Neural cell (in vitro differentiated cells): Measurements from ENCODE around the gene OR5K3. TPM values are rescaled to one million over a fixed set of nuclear protein-coding genes. Genes with fewer than 3 reads are reported as not detected.

ENCODE experiments used
- H2AFZ ChIP-seq: fragments of 200-600, 300-800 bp; sonication (generic), shearing (Covaris generic); 2 replicates; pipeline ENCODE4 v1.6.0; 2014; ENCODE audit warnings: low read depth, mild to moderate bottlenecking, antibody characterized with exemption, low read length, moderate library complexity
- H3F3A ChIP-seq: fragments of 200-600 bp; shearing (Covaris generic); 2 replicates; pipeline ENCODE4 v1.6.1; 2016; ENCODE audit warnings: mild to moderate bottlenecking, moderate library complexity, mixed read lengths, antibody characterized with exemption, low read length; ENCODE audit not compliant: insufficient read depth, poor library complexity, severe bottlenecking
- H3K27ac ChIP-seq: fragments of 200-600, 300-800 bp; sonication (generic), shearing (Covaris generic); 2 replicates; pipeline ENCODE4 v1.5.1; 2014; ENCODE audit warnings: mild to moderate bottlenecking, low read length, moderate library complexity
- H3K27me3 ChIP-seq: fragments of 300-800, 200-600 bp; sonication (generic), shearing (Covaris generic); 2 replicates; pipeline ENCODE4 v1.6.0; 2014; ENCODE audit warnings: mild to moderate bottlenecking, low read depth, low read length, moderate library complexity; ENCODE audit not compliant: insufficient read depth
- H3K36me3 ChIP-seq: fragments of 300-800, 200-600 bp; sonication (generic), shearing (Covaris generic); 2 replicates; pipeline ENCODE4 v1.5.1; 2014; ENCODE audit warnings: mild to moderate bottlenecking, antibody characterized with exemption, low read length, moderate library complexity; ENCODE audit not compliant: insufficient read depth
- H3K4me2 ChIP-seq: fragments of 300-800, 200-600 bp; sonication (generic), shearing (Covaris generic); 2 replicates; pipeline ENCODE4 v1.6.0; 2014; ENCODE audit warnings: mild to moderate bottlenecking, low read length
- H3K4me3 ChIP-seq: fragments of 300-800, 200-600 bp; sonication (generic), shearing (Covaris generic); 2 replicates; pipeline ENCODE4 v1.5.1; 2014; ENCODE audit warnings: mild to moderate bottlenecking, low read length, moderate library complexity
- H3K79me2 ChIP-seq: fragments of 200-600 bp; shearing (Covaris generic); replicated peaks from 2 replicates; pipeline ENCODE4 v1.6.0; 2014; ENCODE audit warnings: mild to moderate bottlenecking, low read length, moderate library complexity; ENCODE audit not compliant: insufficient read depth
- H3K9ac ChIP-seq: fragments of 300-800, 200-600 bp; sonication (generic), shearing (Covaris generic); 2 replicates; pipeline ENCODE4 v1.6.1; 2016; ENCODE audit warnings: mild to moderate bottlenecking, low read length, mixed read lengths
- H3K9me2 ChIP-seq: fragments of 200-600 bp; shearing (Covaris generic); 2 replicates; pipeline ENCODE4 v1.6.1; 2016; ENCODE audit warnings: mild to moderate bottlenecking, low read length, mixed read lengths; ENCODE audit not compliant: insufficient read depth
- H3K9me3 ChIP-seq: fragments of 200-600, 300-800 bp; sonication (generic), shearing (Covaris generic); 2 replicates; pipeline ENCODE4 v1.6.1; 2016; ENCODE audit warnings: mild to moderate bottlenecking, mixed run types, low read length, moderate library complexity, mixed read lengths
- H4K20me1 ChIP-seq: fragments of 200-600 bp; shearing (Covaris generic); 2 replicates; pipeline ENCODE4 v1.6.1; 2016; ENCODE audit warnings: mild to moderate bottlenecking, mixed run types; ENCODE audit not compliant: insufficient read depth
- EP300 ChIP-seq: fragments of 450-650 bp; conservative IDR thresholded peaks from 2 replicates; pipeline ENCODE4 v1.6.1; 2014; ENCODE audit warnings: antibody characterized with exemption, mild to moderate bottlenecking, moderate library complexity; ENCODE audit not compliant: poor library complexity, severe bottlenecking
- EZH2 ChIP-seq: fragments of 200-600, 300-800 bp; shearing (Covaris generic), sonication (generic); IDR thresholded peaks from 2 replicates; pipeline ENCODE4 v1.6.1; 2014; ENCODE audit warnings: antibody characterized with exemption, low read length, borderline replicate concordance, mild to moderate bottlenecking; ENCODE audit not compliant: insufficient read depth, poor library complexity, severe bottlenecking
- MXI1 ChIP-seq: fragments of 450-650 bp; conservative IDR thresholded peaks from 2 replicates; pipeline ENCODE4 v1.6.1; 2014; ENCODE audit warnings: antibody characterized with exemption, mild to moderate bottlenecking; ENCODE audit not compliant: poor library complexity, severe bottlenecking
- POLR2AphosphoS5 ChIP-seq: IDR thresholded peaks from 2 replicates; pipeline ENCODE4 v1.6.1; 2012
- RAD21 ChIP-seq: fragments of 450-650 bp; conservative IDR thresholded peaks from 2 replicates; pipeline ENCODE4 v1.6.1; 2014; ENCODE audit warnings: antibody characterized with exemption, mild to moderate bottlenecking, moderate library complexity
- REST ChIP-seq: IDR thresholded peaks from 2 replicates; pipeline ENCODE4 v1.6.1; 2012; ENCODE audit warnings: borderline replicate concordance
- SMC3 ChIP-seq: fragments of 450-650 bp; conservative IDR thresholded peaks from 2 replicates; pipeline ENCODE4 v1.6.1; 2014; ENCODE audit warnings: antibody characterized with exemption, mild to moderate bottlenecking, moderate library complexity; ENCODE audit not compliant: poor library complexity
- TAF1 ChIP-seq: IDR thresholded peaks from 2 replicates; pipeline ENCODE4 v1.6.1; 2012; ENCODE audit warnings: low read depth
- polyA plus RNA-seq: library from polyadenylated mRNA; depleted of rRNA; stranded (reverse); fragments of >200 nt; gene quantifications from 2 replicates; pipeline ENCODE4 v1.2.3, GENCODE V29; 2014
- TF ChIP-seq, protein P1 (sequence below): fragments of 450-650 bp; IDR thresholded peaks from 2 replicates; pipeline ENCODE4 v1.5.1; 2014; ENCODE audit warnings: antibody characterized with exemption, mild to moderate bottlenecking, moderate library complexity; ENCODE audit not compliant: poor library complexity, severe bottlenecking

Gene OR5K3
- polyA plus RNA-seq, 1 donor from 2014 or later: not detected

GRCh38 chr3:98367464-98368246 lies 22.8 kb upstream of the OR5K3 start:
- Histone ChIP-seq H3K9ac (no peak overlapping the region), H3K27me3 (no peaks in the 10 kb centered on the region), H2AFZ (no peak overlapping the region), H3K4me3 (no peak overlapping the region), H3K4me2 (no peak overlapping the region), H3K36me3 (no peaks in the 10 kb centered on the region), H4K20me1 (no peaks in the 10 kb centered on the region), H3K9me3 (no peaks in the 10 kb centered on the region), H3K79me2 (no peaks in the 10 kb centered on the region), H3K9me2 (no peaks in the 10 kb centered on the region), H3F3A (no peaks in the 10 kb centered on the region), H3K27ac (no peak overlapping the region)
- TF ChIP-seq SMC3: no peak
- no peak for TF ChIP-seq EZH2
- TF ChIP-seq, protein P1, sequence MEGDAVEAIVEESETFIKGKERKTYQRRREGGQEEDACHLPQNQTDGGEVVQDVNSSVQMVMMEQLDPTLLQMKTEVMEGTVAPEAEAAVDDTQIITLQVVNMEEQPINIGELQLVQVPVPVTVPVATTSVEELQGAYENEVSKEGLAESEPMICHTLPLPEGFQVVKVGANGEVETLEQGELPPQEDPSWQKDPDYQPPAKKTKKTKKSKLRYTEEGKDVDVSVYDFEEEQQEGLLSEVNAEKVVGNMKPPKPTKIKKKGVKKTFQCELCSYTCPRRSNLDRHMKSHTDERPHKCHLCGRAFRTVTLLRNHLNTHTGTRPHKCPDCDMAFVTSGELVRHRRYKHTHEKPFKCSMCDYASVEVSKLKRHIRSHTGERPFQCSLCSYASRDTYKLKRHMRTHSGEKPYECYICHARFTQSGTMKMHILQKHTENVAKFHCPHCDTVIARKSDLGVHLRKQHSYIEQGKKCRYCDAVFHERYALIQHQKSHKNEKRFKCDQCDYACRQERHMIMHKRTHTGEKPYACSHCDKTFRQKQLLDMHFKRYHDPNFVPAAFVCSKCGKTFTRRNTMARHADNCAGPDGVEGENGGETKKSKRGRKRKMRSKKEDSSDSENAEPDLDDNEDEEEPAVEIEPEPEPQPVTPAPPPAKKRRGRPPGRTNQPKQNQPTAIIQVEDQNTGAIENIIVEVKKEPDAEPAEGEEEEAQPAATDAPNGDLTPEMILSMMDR: no peak
- TF ChIP-seq TAF1: no peak
- no peak for TF ChIP-seq RAD21
- TF ChIP-seq POLR2AphosphoS5: no peak
- no peak for TF ChIP-seq EP300
- no peak for TF ChIP-seq MXI1

DNA sequence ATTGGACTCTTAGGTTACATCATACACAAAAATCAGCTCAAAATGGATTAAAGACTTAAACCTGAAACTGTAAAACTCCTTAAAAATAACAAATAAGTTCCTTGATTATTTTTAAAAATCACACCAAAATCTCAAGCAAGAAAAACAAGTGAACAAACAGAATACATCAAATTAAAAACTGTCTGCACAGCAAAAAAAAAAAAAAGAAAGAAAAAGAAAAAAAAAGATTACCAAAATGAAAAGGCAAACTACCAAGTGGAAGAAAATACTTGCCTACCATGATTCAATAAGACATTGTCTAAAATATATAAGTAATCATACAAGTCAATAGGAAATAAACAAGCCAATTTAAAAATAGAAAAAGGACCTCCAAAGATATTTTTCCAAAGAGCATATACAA lies 19.3 kb upstream of the OR5K3 start:
- no peaks in the 10 kb centered on the region for H3K9me2 ChIP-seq
- H3K36me3 ChIP-seq: no peaks in the 10 kb centered on the region
- no peak overlapping the region for H3K4me3 ChIP-seq
- no peak overlapping the region for H3K4me2 ChIP-seq
- no peaks in the 10 kb centered on the region for H3F3A ChIP-seq
- H4K20me1 ChIP-seq: no peaks in the 10 kb centered on the region
- no peak overlapping the region for H2AFZ ChIP-seq
- H3K9ac ChIP-seq: no peak overlapping the region
- no peaks in the 10 kb centered on the region for H3K9me3 ChIP-seq
- TF ChIP-seq TAF1 (no peak), POLR2AphosphoS5 (no peak), EZH2 (no peak), EP300 (no peak), RAD21 (no peak), MXI1 (no peak), REST (no peak), SMC3 (no peak)
- TF ChIP-seq, protein P1: no peak
- H3K79me2 ChIP-seq: no peaks in the 10 kb centered on the region
- H3K27me3 ChIP-seq: no peaks in the 10 kb centered on the region
- no peak overlapping the region for H3K27ac ChIP-seq
